Neutrophil (primary cell): ENCODE results near the gene HLA-B.

ENCODE experiments used
- H3K27ac ChIP-seq: fragments of 200-600 bp; sonication (generic); 2 replicates; pipeline ENCODE4 v1.5.1; 2016; ENCODE audit warnings: mild to moderate bottlenecking, moderate library complexity
- H3K27me3 ChIP-seq: fragments of 200-600 bp; sonication (generic); 2 replicates; pipeline ENCODE4 v1.6.0; 2016; ENCODE audit warnings: mild to moderate bottlenecking
- H3K36me3 ChIP-seq: fragments of 200-600 bp; sonication (generic); 2 replicates; pipeline ENCODE4 v1.5.1; 2017
- H3K4me1 ChIP-seq, 2 experiments: fragments of 200-600 bp in 1 of 2; sonication (generic) in 1 of 2; 1 replicate in 1 of 2; 2 replicates in 1 of 2; pipeline versions ENCODE4 v1.5.1 to v1.6.1; 2013 to 2016; ENCODE audit warnings: low read depth in 1 of 2, low read length in 1 of 2, mild to moderate bottlenecking in 1 of 2, moderate library complexity in 1 of 2; ENCODE audit not compliant: control insufficient read depth in 1 of 2, insufficient read depth in 1 of 2
- H3K4me3 ChIP-seq, 2 experiments: fragments of 200-600 bp in 1 of 2; sonication (generic) in 1 of 2; 1 replicate in 1 of 2; 2 replicates in 1 of 2; pipeline ENCODE4 v1.5.1; 2013 to 2016; ENCODE audit warnings: low read depth in 1 of 2, low read length in 1 of 2, mild to moderate bottlenecking in 1 of 2, moderate library complexity in 1 of 2
- H3K9me3 ChIP-seq: fragments of 200-600 bp; sonication (generic); 2 replicates; pipeline ENCODE4 v1.5.1; 2016
- CTCF ChIP-seq: fragments of 200-600 bp; sonication (generic); IDR thresholded peaks from 2 replicates; pipeline ENCODE4 v1.5.1; 2016; ENCODE audit warnings: antibody characterized with exemption

The HLA-B gene

GRCh38 chr6:31354864-31355582 is 2.0 kb downstream of the HLA-B start:
- Histone ChIP-seq H3K4me1 (peaks cover 40 to 48% of the 10 kb centered on the region in 2 experiments), H3K36me3 (peaks cover 55% of the 10 kb centered on the region), H3K4me3 (peak overlapping the region; percentile 66 to 83), H3K9me3 (peaks cover 3% of the 10 kb centered on the region), H3K27ac (peak overlapping the region; percentile 90), H3K27me3 (no peaks in the 10 kb centered on the region)
- TF ChIP-seq CTCF = no peak

GRCh38 chr6:31354158-31354863 is 2.7 kb downstream of the HLA-B start:
- Histone ChIP-seq H3K27me3 (no peaks in the 10 kb centered on the region), H3K9me3 (peaks cover 3% of the 10 kb centered on the region), H3K27ac (peak overlapping the region; percentile 90), H3K4me1 (peaks cover 40 to 48% of the 10 kb centered on the region in 2 experiments), H3K4me3 (peak overlapping the region; percentile 66 to 83), H3K36me3 (peaks cover 55% of the 10 kb centered on the region)
- TF ChIP-seq CTCF = no peak

GRCh38 chr6:31353384-31353945 is 3.5 kb downstream of the HLA-B start:
- no peak for TF ChIP-seq CTCF
- Histone ChIP-seq H3K9me3 (peaks cover 3% of the 10 kb centered on the region), H3K4me1 (peaks cover 37 to 46% of the 10 kb centered on the region in 2 experiments), H3K27ac (peak overlapping the region; percentile 90), H3K36me3 (peaks cover 55% of the 10 kb centered on the region), H3K4me3 (peak overlapping the region; percentile 29 to 83), H3K27me3 (no peaks in the 10 kb centered on the region)

- Histone ChIP-seq H3K27ac (peak overlapping the region; percentile 90), H3K27me3 (no peaks in the 10 kb centered on the region), H3K36me3 (peaks cover 55% of the 10 kb centered on the region), H3K4me3 (peak overlapping the region in 1 of 2 experiments; percentile 83), H3K9me3 (peaks cover 3% of the 10 kb centered on the region), H3K4me1 (peaks cover 30 to 40% of the 10 kb centered on the region in 2 experiments)
- TF ChIP-seq CTCF = no peak
These were observed 4.1 kb downstream of the HLA-B start for GRCh38 chr6:31352683-31353383.

GRCh38 chr6:31352310-31352682 is 4.7 kb downstream of the HLA-B start:
- Histone ChIP-seq H3K4me3 (no peak overlapping the region), H3K27me3 (no peaks in the 10 kb centered on the region), H3K27ac (peak overlapping the region; percentile 90), H3K9me3 (peaks cover 3% of the 10 kb centered on the region), H3K4me1 (peaks cover 30 to 35% of the 10 kb centered on the region in 2 experiments), H3K36me3 (peaks cover 55% of the 10 kb centered on the region)
- TF ChIP-seq CTCF = no peak
